HG02763 (cell line): Measurements from ENCODE around the gene SYT12.
"Not testable (repeated sequence)": the region's sequence is repeated elsewhere in the genome, so short reads cannot be mapped to it uniquely, and the experiment has no call there.

Source experiments
- ATAC-seq: cut with Tn5 transposase; IDR thresholded peaks from one replicate; pipeline ENCODE4 v1.9.1; 2021; ENCODE audit warnings: mild to moderate bottlenecking, moderate library complexity; ENCODE audit not compliant: unreplicated experiment

Gene SYT12

DNA sequence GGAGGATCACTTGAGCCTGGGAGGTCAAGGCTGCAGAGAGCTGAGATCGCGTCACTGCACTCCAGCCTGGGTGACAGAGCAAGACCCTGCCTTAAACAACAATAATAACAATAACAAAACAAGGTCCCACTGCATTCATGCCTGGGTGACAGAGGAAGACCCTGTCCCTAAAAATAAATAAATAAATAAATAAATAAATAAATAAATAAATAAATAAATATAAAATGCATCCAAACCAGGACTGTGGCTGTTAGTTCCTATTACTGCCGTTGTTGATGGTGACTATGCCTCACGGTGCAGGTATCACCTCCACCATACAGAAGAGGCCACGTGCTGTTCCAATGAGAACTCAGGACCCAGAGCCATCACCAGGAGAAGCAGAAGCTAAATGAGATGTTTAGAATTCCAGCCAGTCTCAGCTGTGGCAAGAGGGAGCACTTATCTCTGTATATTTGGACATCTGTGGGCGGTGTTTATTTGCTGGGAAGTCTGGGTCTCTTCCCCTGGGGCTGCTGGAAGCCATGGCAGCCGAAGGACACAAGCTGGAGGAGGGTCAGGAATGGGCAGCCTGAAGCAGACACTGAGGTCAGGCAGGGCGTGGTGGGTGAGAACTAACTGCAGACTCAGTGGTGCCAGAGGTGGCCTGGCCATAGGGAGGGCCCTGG lies 26.2 kb upstream of the SYT12 start:
- ATAC-seq = no peak

DNA sequence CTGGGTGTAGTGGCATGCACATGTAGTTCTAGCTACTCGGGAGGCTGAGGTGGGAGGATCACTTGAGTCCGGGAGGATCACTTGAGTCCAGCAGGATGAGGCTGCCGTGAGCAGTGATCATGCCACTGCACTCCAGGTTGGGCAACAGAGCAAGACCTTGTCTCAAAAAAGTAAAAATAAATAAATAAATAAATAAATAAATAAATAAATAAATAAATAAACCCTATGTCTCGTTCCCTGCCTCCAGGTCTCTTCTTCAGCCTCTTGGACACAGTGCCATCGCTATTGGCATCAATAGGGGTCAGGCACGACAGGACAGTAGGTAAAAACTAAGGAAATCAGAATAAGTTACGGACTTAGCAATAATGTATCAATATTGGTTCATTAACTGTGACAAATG lies 23.4 kb upstream of the SYT12 start:
- no peak for ATAC-seq

- ATAC-seq = no peak
Measured at GRCh38 chr11:67001332-67001731, 21.6 kb upstream of the SYT12 start.

DNA sequence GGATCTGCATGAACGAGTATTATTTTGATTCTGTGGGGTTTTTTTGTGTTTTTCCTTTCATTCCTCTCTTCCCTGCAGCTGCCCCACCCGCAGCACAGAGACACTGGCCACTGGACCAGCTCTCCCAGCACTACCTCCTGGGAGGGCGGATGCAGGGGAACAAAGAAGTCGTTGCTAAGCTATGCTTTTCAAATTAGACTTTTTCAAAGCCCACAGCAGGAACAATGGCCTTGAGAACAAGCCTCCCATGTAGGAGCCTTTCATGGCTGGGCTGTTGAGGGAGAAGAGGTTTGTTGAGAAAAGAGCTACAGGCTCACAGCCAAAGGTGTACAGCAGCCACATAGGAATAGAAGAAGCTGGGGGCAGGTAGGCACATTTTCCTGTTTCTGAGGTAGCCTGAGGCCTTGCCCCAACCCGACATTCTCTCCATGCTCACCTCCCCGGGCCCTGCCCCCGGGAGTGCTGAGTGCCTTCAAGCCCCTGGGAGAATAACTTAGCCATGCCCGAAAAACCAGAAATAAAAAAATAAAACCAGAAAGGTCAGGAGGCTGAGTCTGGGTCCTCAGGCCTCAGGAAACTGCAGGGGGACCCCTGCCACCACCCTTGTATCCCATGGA lies 20.5 kb upstream of the SYT12 start:
- ATAC-seq = no peak

GRCh38 chr11:67002921-67003411 lies 20.0 kb upstream of the SYT12 start:
- no peak for ATAC-seq

DNA sequence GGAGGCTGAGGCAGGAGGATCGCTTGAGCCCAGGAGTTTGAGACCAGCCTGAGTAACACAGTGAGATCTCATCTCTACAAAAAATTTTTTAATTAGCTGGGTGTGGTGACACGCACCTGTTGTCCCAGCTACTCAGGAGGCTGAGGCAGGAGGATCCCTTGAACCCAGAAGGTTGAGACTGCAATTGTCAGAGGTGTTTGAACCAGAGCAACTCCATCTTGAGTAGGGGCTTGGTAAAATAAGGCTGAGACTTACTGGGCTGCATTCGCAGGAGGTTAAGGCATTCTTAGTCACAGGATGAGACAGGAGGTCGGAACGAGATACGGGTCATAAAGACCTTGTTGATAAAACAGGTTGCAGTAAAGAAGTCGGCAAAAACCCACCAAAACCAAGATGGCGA lies 17.7 kb upstream of the SYT12 start:
- not testable (repeated sequence) for ATAC-seq

DNA sequence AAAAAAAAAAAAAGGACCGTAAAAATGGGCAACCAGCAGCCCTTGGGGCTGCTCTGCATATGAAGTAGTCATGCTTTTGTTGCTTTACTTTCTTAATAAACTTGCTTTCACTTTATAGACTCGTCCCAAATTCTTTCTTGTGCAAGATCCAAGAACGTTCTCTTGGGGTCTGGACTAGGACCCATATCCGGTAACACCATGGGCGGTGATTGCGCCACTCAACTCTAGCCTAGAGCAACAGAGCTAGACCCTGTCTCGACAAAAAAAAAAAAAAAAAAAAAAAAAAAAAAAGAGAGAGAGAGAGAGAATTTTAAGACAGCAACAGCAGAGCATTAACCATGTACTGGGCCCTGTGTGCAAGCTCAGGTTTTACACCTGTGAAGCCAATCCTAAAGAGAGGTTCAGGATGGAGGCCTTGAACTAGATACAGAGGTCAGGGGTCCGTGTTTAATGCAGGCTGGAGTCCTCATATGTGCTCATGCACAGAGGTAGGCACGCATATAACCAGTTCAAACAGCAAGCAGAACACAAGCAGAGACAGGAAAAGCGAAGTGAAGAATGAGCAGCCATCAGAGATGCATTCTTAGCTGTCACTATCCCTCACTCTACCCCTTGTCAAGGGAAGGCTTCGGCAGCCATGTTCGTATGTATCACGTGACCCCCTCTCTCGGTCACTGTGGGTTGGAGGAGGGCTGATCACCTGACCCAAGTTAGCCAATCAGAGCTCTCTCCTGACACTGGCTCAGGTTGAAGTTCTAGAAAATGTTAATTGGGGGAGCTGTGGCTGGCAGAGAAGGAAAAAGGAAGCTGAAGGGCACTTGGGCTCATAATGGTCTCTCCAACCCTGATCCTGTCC lies 16.7 kb upstream of the SYT12 start:
- ATAC-seq = no peak

DNA sequence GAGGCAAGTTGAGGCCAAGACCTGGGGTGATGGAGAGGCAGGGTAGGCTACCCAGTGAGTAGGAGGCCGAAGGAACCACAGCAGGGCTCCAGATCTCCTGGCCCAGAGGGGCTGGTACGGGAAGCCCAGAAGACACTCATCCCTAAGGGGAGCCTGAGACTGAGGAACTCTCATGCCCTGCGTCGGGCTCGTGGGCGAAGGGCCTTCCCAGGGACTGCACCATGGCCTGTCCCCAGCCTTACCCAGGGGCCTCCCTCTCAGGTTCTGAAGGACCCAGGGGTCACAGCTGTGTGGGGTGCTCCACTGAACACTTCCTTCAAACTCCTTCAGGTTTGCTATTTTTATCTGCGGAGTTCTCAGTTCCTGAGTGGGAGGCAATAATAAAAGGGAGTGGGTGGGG lies 15.8 kb upstream of the SYT12 start:
- no peak for ATAC-seq

GRCh38 chr11:67010296-67010905 lies 12.5 kb upstream of the SYT12 start:
- ATAC-seq = no peak

DNA sequence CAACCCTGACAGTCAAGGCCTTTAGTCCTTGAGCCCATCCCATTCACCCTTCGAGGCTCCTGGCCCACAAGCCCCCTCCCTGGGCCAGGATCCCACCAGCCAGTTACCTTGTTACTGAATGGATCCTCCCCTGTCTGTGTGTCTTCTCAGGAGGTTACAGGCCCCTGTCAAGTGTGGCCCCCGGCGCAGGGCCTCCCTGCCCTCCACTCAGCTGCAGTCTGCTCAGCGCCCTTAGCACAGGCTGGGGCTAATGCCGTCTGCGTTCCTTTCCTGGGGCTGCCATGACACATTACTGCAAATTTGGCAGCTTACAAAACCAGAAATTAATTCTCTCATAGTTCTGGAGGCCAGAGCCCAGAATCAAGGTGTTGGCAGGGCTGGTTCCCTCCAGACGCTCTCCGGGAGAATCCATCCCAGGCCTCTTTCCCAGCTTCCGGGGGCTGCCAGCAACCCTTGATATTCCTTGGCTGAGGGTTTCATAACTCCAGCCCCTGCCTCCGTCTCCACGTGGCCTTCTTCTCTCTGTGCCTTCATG lies 9.4 kb upstream of the SYT12 start:
- no peak for ATAC-seq

- ATAC-seq = no peak
Measured at GRCh38 chr11:67014343-67014742, 8.6 kb upstream of the SYT12 start.

DNA sequence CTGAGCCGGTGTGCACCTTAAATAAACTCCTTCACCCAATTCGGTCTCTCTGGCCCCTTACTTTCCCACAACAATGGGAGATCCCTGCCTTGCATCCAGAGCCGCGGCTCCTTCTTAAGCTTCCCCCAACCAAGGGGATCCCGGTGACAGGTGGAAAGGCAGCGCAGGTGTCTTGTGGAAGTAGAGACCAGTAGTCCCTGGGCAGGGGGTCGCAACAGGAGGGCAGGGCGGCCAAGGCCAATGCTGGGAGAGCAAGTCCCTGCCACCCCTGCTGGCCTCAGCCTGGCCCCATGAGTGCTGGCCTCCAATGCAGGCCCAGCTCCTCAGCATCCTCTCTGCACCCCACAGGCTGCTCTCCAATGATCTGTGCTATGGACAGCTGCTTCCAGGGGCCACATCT lies 7.9 kb upstream of the SYT12 start:
- no peak for ATAC-seq

DNA sequence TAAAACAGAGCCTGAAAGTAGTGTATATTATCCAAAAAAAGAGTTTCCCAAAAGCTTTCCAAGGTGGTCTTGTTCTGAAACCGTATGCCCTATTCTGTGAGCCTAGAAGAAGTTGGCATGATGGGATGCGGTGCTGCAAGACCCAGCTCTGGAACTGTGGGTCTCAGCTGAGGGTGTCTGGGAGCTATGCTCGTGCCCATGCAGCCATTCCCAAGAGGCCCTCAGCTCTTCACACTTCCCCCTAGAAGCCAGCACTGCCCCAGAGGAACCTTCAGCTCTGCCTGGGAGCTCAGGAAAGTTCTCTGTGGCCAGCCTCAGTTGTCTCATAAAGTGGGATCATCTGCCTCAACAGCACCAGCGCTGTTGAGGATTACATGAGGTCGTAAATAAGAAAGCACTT lies 6.4 kb upstream of the SYT12 start:
- no peak for ATAC-seq

DNA sequence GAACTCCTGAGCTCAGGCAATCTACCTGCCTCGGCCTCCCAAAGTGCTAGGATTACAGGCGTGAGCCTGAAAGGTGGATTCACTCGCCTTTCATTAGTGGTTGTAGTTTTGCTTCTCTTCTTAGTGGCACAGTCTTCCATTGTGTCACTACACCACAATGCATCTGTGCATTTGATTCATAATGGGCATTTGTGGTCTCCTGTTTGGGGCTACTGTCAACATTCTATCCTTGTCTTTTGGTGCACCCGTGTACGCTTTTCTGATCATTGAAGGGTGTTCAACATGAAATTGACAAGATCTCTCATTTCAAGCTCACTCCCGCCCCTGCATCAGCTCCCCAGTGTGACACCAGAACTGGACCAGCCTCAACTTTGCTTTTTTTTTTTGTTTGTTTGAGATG lies 2.0 kb upstream of the SYT12 start:
- no peak for ATAC-seq

- no peak for ATAC-seq
Measured at GRCh38 chr11:67022341-67022933, 497 bp upstream of the SYT12 start.

DNA sequence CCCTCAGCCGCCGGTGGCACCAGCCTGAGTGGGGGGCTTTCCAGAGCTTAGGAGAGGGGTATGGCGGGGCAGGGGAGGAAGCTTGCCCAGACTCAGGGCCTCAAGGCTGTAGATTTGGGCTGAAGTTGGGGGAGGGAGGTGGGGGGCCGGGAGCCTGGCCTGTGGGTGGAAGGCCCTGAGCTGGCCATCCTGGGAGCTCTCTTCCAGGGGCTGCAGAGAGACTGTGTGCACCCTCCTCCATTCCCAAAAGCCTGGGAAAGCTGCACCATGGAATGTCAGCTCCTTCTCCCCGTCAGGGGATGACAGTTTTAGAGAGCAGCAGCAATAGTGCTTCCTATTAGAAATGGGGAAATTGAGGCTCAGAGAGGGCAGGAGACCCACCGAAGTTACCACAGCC lies 1.0 kb downstream of the SYT12 start:
- ATAC-seq = no peak

DNA sequence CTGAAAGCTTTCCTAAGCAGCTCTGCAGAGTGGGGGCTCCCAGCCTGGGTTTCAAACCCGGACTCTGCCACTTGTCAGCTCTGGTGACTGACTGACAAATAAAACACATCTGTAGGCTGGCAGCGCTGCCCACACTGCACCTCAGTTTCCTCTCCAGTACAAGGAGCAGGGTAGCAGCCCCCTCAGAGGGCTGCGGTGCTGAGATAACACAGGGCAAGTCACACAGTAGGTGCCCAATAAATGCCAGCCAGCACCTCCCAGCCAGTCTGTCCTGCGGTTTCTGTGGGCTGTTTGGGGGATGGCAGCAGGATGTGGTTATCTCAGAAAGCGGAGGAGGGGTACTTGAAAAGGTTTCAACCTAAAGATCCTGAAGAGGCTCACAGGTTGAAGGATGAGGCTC lies 1.5 kb downstream of the SYT12 start:
- ATAC-seq = no peak

GRCh38 chr11:67024966-67025365 lies 2.0 kb downstream of the SYT12 start:
- no peak for ATAC-seq

- no peak for ATAC-seq
Measured at GRCh38 chr11:67025750-67026149, 2.8 kb downstream of the SYT12 start.

DNA sequence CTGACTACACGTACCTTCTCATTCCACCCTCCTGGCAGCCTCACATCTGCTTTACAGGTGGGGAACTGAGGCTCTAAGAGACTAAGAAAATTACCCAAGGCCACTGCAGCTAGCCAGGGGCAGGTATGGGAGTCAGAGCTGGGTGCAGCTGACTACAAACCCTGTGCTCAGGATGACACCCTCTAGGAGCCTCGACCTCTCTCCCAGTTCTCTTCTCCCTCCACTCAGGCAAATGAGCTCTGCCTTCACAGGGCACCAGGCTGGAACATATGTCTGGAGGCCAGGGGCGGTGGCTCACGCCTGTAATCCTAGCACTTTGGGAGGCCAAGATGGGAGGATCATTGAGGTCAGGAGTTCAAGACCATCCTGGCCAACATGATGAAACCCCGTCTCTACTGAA lies 4.0 kb downstream of the SYT12 start:
- no peak for ATAC-seq

DNA sequence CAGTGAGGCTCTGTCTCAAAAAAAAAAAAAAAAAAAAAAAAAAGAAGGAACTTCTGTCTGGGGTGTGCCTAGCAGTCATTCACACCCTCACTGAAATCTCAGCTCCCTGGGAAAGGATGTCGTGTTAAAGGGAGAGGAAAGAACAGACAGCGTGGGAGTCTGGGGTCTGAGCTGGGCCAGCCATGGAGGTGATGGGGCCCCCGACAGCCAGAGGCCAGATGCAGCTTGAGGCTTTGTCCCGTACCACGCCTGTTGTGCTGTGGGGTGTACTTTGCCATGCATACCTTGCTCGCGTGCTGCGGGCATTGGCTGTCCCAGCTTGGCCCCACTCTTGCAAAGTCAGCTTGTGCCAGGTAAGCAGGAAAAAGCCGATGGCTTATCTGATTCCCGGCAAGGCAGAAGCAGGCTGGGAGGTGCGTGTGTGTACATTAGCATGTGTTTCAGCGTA lies 4.6 kb downstream of the SYT12 start:
- no peak for ATAC-seq
